SU-DHL-6 (cell line): ENCODE results near the gene EOMES.

ENCODE experiments used
- EZH2phosphoT487 ChIP-seq: fragments of 200-600 bp; sonication (generic), shearing (Covaris generic); conservative IDR thresholded peaks from 2 replicates; pipeline ENCODE4 v1.6.1; 2018; ENCODE audit warnings: mild to moderate bottlenecking, antibody characterized with exemption, low read length, moderate library complexity, mixed read lengths
- TF ChIP-seq, protein P1 (sequence below): fragments of 200-600 bp; sonication (generic); IDR thresholded peaks from one replicate; pipeline ENCODE4 v1.5.1; 2017; ENCODE audit warnings: antibody characterized with exemption, mild to moderate bottlenecking, low read length, moderate library complexity; ENCODE audit not compliant: insufficient read depth, poor library complexity, severe bottlenecking

GRCh38 chr3:27671101-27671500, 51.0 kb downstream of the EOMES start:
- TF ChIP-seq, protein P1, sequence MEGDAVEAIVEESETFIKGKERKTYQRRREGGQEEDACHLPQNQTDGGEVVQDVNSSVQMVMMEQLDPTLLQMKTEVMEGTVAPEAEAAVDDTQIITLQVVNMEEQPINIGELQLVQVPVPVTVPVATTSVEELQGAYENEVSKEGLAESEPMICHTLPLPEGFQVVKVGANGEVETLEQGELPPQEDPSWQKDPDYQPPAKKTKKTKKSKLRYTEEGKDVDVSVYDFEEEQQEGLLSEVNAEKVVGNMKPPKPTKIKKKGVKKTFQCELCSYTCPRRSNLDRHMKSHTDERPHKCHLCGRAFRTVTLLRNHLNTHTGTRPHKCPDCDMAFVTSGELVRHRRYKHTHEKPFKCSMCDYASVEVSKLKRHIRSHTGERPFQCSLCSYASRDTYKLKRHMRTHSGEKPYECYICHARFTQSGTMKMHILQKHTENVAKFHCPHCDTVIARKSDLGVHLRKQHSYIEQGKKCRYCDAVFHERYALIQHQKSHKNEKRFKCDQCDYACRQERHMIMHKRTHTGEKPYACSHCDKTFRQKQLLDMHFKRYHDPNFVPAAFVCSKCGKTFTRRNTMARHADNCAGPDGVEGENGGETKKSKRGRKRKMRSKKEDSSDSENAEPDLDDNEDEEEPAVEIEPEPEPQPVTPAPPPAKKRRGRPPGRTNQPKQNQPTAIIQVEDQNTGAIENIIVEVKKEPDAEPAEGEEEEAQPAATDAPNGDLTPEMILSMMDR, result no peak
- TF ChIP-seq EZH2phosphoT487, result no peak
